ENCODE data around the gene FBXL4. TPM values are rescaled to one million over a fixed set of nuclear protein-coding genes. Genes with fewer than 3 reads are reported as not detected.

Gene FBXL4
- total RNA-seq, 1 donor from 2014 or later: 18.3 TPM

DNA sequence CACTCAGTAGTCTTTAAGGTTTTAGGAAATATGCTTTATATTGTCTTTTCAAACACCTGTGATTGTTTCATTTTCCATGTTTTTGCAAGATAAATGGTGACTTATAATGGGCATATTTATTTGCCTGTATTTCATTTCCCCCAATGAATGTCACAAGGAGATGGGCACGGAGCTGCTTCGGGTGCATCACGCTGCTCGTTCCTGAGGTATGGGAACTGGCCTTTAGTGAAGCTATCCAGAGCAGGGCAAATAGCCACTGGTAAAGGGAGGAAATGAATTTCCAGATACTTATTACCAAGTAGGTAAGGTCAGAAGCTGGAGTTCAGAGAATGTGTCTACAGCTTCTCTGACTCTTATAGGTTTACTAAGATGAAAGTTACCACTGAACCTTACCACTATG is 109.7 kb downstream of the FBXL4 start:
- H3K4me1 Mint-ChIP-seq (ENCODE audit: unreplicated experiment): peaks cover 10% of the 10 kb centered on the region
- H3K4me3 Mint-ChIP-seq: peak overlapping the region; percentile 51
- no peak for DNase-seq (ENCODE audit: extremely low spot score, unreplicated experiment)
- peaks cover 93% of the 10 kb centered on the region for H3K27me3 Mint-ChIP-seq
- peaks cover 7% of the 10 kb centered on the region for H3K36me3 Mint-ChIP-seq
- no peaks in the 10 kb centered on the region for H3K9me3 Mint-ChIP-seq
- TF ChIP-seq, protein P1, sequence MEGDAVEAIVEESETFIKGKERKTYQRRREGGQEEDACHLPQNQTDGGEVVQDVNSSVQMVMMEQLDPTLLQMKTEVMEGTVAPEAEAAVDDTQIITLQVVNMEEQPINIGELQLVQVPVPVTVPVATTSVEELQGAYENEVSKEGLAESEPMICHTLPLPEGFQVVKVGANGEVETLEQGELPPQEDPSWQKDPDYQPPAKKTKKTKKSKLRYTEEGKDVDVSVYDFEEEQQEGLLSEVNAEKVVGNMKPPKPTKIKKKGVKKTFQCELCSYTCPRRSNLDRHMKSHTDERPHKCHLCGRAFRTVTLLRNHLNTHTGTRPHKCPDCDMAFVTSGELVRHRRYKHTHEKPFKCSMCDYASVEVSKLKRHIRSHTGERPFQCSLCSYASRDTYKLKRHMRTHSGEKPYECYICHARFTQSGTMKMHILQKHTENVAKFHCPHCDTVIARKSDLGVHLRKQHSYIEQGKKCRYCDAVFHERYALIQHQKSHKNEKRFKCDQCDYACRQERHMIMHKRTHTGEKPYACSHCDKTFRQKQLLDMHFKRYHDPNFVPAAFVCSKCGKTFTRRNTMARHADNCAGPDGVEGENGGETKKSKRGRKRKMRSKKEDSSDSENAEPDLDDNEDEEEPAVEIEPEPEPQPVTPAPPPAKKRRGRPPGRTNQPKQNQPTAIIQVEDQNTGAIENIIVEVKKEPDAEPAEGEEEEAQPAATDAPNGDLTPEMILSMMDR (conservative IDR thresholded peaks at IDR 0.05): no peak
- H3K27ac Mint-ChIP-seq: no peak overlapping the region

DNA sequence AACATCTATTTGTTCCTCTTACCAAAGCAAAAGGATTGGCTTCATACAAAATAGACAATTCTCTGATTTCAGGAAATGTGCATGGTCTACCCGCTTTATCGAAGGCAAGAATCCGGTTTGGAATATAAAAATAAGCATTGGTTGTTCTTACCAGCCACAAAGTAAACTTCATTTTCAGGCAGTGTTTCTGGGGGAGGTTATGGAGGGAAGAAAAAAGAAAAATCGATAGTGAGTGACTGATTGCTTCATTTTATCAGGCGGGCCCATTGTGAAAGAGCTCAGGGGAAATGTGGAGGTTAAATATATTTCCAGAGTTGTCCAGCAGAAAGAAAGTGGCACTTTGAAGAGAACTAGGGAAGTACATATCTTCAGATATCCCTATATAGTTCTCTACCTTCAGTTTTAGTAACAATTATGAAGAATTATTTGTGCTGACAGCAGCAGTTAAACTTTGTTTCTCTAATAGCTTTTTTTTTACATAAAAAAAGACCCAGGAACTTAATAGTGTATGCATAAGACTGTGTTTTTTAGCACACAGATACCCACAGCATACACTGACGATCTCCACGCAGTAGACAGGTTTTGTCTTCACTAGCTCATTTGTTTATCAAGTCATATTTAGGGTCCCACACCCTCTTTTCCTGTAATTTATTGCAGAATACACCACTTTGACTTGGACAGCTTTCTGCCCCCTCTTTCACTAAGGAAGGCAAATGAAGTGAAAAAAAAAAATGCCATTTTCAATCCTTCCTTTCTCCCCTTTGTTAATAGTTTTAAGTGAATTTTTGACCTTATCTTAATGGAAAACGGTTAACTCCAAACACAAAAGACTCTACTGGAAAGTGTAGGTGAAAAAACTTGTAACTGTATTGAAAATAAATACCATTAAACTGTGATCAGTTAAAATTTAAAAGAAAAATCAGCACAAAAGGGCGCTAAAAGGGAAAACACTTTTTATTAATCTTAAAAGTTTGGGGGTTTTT is 110.5 kb downstream of the FBXL4 start:
- Mint-ChIP-seq H3K4me3 (peak overlapping the region; percentile 72), H3K36me3 (peaks cover 7% of the 10 kb centered on the region), H3K27ac (no peak overlapping the region), H3K27me3 (peaks cover 93% of the 10 kb centered on the region), H3K9me3 (no peaks in the 10 kb centered on the region), H3K4me1 (ENCODE audit: unreplicated experiment) (peaks cover 15% of the 10 kb centered on the region)
- TF ChIP-seq, protein P1 (conservative IDR thresholded peaks at IDR 0.05): no peak
- DNase-seq (ENCODE audit: extremely low spot score, unreplicated experiment): no peak

DNA sequence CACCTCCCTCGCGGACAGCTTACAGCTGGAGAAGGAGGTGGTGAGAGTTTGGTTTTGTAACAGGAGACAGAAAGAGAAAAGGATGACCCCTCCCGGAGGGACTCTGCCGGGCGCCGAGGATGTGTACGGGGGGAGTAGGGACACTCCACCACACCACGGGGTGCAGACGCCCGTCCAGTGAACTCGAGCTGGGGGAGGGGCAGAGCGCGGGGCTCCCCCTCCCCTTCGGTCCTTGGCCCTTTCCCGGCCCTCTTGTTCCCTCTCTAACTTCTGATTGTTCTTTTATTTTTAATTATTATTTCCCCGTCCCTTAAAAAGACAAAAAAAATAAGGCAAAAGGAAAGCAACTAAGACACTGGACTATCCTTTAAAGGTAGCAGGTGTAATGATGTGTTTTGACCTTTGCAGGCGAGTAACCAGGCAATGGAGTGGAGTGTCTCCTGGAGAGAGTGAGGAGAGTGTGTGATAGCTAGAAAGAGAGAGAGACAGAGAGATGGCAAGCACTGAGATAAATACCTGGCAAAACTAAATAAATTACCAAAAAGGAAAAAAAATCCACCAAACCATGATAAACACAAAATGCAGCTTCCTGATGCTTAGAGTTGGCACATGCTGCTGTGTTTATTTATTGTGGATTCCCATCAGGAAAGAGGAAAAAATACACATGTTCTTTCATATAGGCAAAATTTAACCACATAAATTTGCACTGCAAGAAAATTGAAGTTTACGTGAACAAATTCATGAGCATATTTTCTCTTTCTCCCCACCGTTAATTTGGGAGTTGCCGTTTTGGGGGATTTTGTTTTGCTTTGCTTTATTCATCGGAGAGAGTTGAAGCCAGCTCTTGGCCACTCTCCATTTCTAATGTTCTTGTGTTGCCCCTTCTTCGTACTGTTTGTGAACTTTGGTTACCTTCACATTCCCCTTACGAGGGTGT is 111.5 kb downstream of the FBXL4 start:
- TF ChIP-seq, protein P1 (conservative IDR thresholded peaks at IDR 0.05): no peak

DNA sequence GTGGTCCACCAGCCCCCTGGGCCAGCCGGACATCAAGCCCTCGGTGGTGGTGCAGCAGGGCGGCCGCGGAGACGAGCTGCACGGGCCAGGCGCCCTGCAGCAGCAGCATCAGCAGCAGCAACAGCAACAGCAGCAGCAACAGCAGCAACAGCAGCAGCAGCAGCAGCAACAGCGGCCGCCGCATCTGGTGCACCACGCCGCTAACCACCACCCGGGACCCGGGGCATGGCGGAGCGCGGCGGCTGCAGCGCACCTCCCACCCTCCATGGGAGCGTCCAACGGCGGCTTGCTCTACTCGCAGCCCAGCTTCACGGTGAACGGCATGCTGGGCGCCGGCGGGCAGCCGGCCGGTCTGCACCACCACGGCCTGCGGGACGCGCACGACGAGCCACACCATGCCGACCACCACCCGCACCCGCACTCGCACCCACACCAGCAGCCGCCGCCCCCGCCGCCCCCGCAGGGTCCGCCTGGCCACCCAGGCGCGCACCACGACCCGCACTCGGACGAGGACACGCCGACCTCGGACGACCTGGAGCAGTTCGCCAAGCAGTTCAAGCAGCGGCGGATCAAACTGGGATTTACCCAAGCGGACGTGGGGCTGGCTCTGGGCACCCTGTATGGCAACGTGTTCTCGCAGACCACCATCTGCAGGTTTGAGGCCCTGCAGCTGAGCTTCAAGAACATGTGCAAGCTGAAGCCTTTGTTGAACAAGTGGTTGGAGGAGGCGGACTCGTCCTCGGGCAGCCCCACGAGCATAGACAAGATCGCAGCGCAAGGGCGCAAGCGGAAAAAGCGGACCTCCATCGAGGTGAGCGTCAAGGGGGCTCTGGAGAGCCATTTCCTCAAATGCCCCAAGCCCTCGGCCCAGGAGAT is 112.4 kb downstream of the FBXL4 start:
- peaks cover 93% of the 10 kb centered on the region for H3K27me3 Mint-ChIP-seq
- TF ChIP-seq, protein P1 (conservative IDR thresholded peaks at IDR 0.05): no peak
- H3K36me3 Mint-ChIP-seq: peaks cover 1% of the 10 kb centered on the region
- peak; percentile 68 for DNase-seq (ENCODE audit: extremely low spot score, unreplicated experiment)
- H3K9me3 Mint-ChIP-seq: no peaks in the 10 kb centered on the region
- H3K4me3 Mint-ChIP-seq: peak overlapping the region; percentile 86
- H3K27ac Mint-ChIP-seq: peak overlapping the region; percentile 66
- H3K4me1 Mint-ChIP-seq (ENCODE audit: unreplicated experiment): peaks cover 20% of the 10 kb centered on the region

More for the DNA sequence above, 111.5 kb downstream of the FBXL4 start:
- Mint-ChIP-seq H3K9me3 (no peaks in the 10 kb centered on the region), H3K27ac (peak overlapping the region; percentile 66), H3K4me1 (ENCODE audit: unreplicated experiment) (peaks cover 15% of the 10 kb centered on the region), H3K4me3 (peak overlapping the region; percentile 86), H3K36me3 (peaks cover 4% of the 10 kb centered on the region), H3K27me3 (peaks cover 93% of the 10 kb centered on the region)
- no peak for DNase-seq (ENCODE audit: extremely low spot score, unreplicated experiment)
